GM18861 (cell line): ENCODE measurements around the gene ZDHHC11.
"Not testable (repeated sequence)": the region's sequence is repeated elsewhere in the genome, so short reads cannot be mapped to it uniquely, and the experiment has no call there.

ENCODE experiments used
- ATAC-seq: cut with Tn5 transposase; IDR thresholded peaks from one replicate; pipeline ENCODE4 v1.9.1; 2021; ENCODE audit not compliant: unreplicated experiment

ZDHHC11 gene

GRCh38 chr5:845676-846601 is 4.8 kb downstream of the ZDHHC11 start:
- not testable (repeated sequence) for ATAC-seq

- not testable (repeated sequence) for ATAC-seq
Observed at GRCh38 chr5:845031-845675, 5.6 kb downstream of the ZDHHC11 start.

- ATAC-seq: not testable (repeated sequence)
Observed at GRCh38 chr5:844426-844825, 6.4 kb downstream of the ZDHHC11 start.

GRCh38 chr5:843926-844325 is 6.9 kb downstream of the ZDHHC11 start:
- not testable (repeated sequence) for ATAC-seq

GRCh38 chr5:843371-843770 is 7.4 kb downstream of the ZDHHC11 start:
- not testable (repeated sequence) for ATAC-seq

GRCh38 chr5:842402-843221 is 8.2 kb downstream of the ZDHHC11 start:
- ATAC-seq: not testable (repeated sequence)

- not testable (repeated sequence) for ATAC-seq
Observed at GRCh38 chr5:841531-842401, 9.0 kb downstream of the ZDHHC11 start.

GRCh38 chr5:840974-841435 is 9.8 kb downstream of the ZDHHC11 start:
- ATAC-seq: not testable (repeated sequence)

- not testable (repeated sequence) for ATAC-seq
Observed at GRCh38 chr5:840118-840973, 10.4 kb downstream of the ZDHHC11 start.

- ATAC-seq: not testable (repeated sequence)
Observed at GRCh38 chr5:838431-838851, 12.3 kb downstream of the ZDHHC11 start.

- not testable (repeated sequence) for ATAC-seq
Observed at GRCh38 chr5:837621-838121, 13.1 kb downstream of the ZDHHC11 start.

GRCh38 chr5:835933-836612 is 14.7 kb downstream of the ZDHHC11 start:
- ATAC-seq: not testable (repeated sequence)

GRCh38 chr5:834013-834412 is 16.8 kb downstream of the ZDHHC11 start:
- not testable (repeated sequence) for ATAC-seq

- not testable (repeated sequence) for ATAC-seq
Observed at GRCh38 chr5:828194-828593, 22.6 kb downstream of the ZDHHC11 start.

- not testable (repeated sequence) for ATAC-seq
Observed at GRCh38 chr5:825544-825943, 25.2 kb downstream of the ZDHHC11 start.

- ATAC-seq: no peak
Observed at GRCh38 chr5:821504-821903, 29.3 kb downstream of the ZDHHC11 start.

- no peak for ATAC-seq
Observed at GRCh38 chr5:820245-820644, 30.5 kb downstream of the ZDHHC11 start.

GRCh38 chr5:819078-819477 is 31.7 kb downstream of the ZDHHC11 start:
- ATAC-seq: no peak
